IMR-90 (cell line): ENCODE data around the gene SPTBN5. TPM values are rescaled to one million over a fixed set of nuclear protein-coding genes. Genes with fewer than 3 reads are reported as not detected.

Source experiments
- ATAC-seq: fragments of 200-7000 bp; cut with Tn5 transposase; 2 replicates; pipeline ENCODE4 v1.9.1; 2020; ENCODE audit warnings: low read depth, mild to moderate bottlenecking, moderate library complexity
- BruUV-seq: library from RNA; stranded (reverse); fragments of 400-500 nt; replicated peaks from 2 replicates; lab custom pipeline; 2021; lab: Mats Ljungman, UMichigan
- CTCF ChIA-PET: fragments of 300-600 bp; formaldehyde crosslinking; extraction: SDS; loops from one replicate; lab custom pipeline; 2021; ENCODE audit warnings: antibody characterized with exemption; lab: Yijun Ruan, JAX
- POLR2A ChIA-PET: fragments of 300-600 bp; sonication (Branson Sonifier 250); formaldehyde crosslinking; loops from one replicate; lab custom pipeline; 2022; ENCODE audit warnings: antibody characterized with exemption; ENCODE audit not compliant: unreplicated experiment; lab: Charles Lee
- DNase-seq: peaks from one replicate; pipeline ENCODE4 v3.0.0; 2013
- H2AFZ ChIP-seq: replicated peaks from 2 replicates; pipeline ENCODE3; 2013; ENCODE audit warnings: low read length, mild to moderate bottlenecking; ENCODE audit not compliant: poor library complexity
- H2AK5ac ChIP-seq: 2 replicates; pipeline ENCODE4 v1.6.1; 2013; ENCODE audit warnings: low read depth, low read length, inconsistent platforms
- H2AK9ac ChIP-seq: replicated peaks from 2 replicates; pipeline ENCODE3; 2013; ENCODE audit warnings: mild to moderate bottlenecking, low read depth, low read length, moderate library complexity; ENCODE audit not compliant: poor library complexity
- H2BK120ac ChIP-seq: 2 replicates; pipeline ENCODE4 v1.6.1; 2013; ENCODE audit warnings: low read depth, low read length, inconsistent platforms
- H2BK15ac ChIP-seq: 3 replicates; pipeline ENCODE4 v1.6.1; 2013; ENCODE audit warnings: low read depth, low read length, inconsistent platforms
- H2BK20ac ChIP-seq: 2 replicates; pipeline ENCODE4 v1.6.1; 2013; ENCODE audit warnings: low read depth, mild to moderate bottlenecking, inconsistent platforms, low read length, moderate library complexity
- H2BK5ac ChIP-seq: 2 replicates; pipeline ENCODE4 v1.6.1; 2013; ENCODE audit warnings: mild to moderate bottlenecking, low read depth, low read length, inconsistent platforms; ENCODE audit not compliant: poor library complexity, severe bottlenecking
- H3K14ac ChIP-seq: replicated peaks from 2 replicates; pipeline ENCODE4 v1.6.1; 2013; ENCODE audit warnings: low read depth, low read length, inconsistent platforms
- H3K18ac ChIP-seq: 2 replicates; pipeline ENCODE4 v1.6.1; 2013; ENCODE audit warnings: low read depth, low read length, control low read depth
- H3K23ac ChIP-seq: 2 replicates; pipeline ENCODE4 v1.6.1; 2013; ENCODE audit warnings: low read depth, low read length, inconsistent platforms
- H3K27ac ChIP-seq: 2 replicates; pipeline ENCODE4 v1.5.1; 2013; ENCODE audit warnings: mild to moderate bottlenecking, control low read depth, low read length; ENCODE audit not compliant: insufficient read depth
- H3K27me3 ChIP-seq: 2 replicates; pipeline ENCODE4 v1.6.1; 2013; ENCODE audit warnings: low read length; ENCODE audit not compliant: control insufficient read depth, insufficient read depth
- H3K36me3 ChIP-seq: 2 replicates; pipeline ENCODE4 v1.6.1; 2013; ENCODE audit warnings: low read length, mixed read lengths; ENCODE audit not compliant: control insufficient read depth, insufficient read depth
- H3K4ac ChIP-seq: 2 replicates; pipeline ENCODE4 v1.6.1; 2013; ENCODE audit warnings: low read depth, low read length, inconsistent platforms
- H3K4me1 ChIP-seq: 2 replicates; pipeline ENCODE4 v1.6.1; 2013; ENCODE audit warnings: low read length, mixed read lengths; ENCODE audit not compliant: control insufficient read depth, insufficient read depth
- H3K4me2 ChIP-seq: 2 replicates; pipeline ENCODE4 v1.6.1; 2013; ENCODE audit warnings: low read depth, mild to moderate bottlenecking, control low read depth, low read length, moderate library complexity
- H3K4me3 ChIP-seq: 2 replicates; pipeline ENCODE4 v1.5.1; 2013; ENCODE audit warnings: low read depth, mild to moderate bottlenecking, control low read depth, low read length, moderate library complexity; ENCODE audit not compliant: insufficient read depth
- H3K56ac ChIP-seq: 2 replicates; pipeline ENCODE4 v1.6.1; 2013; ENCODE audit warnings: low read length, inconsistent platforms; ENCODE audit not compliant: insufficient read depth; ENCODE audit errors: extremely low read depth
- H3K79me1 ChIP-seq, 2 experiments: 2 replicates each; pipeline ENCODE4 v1.6.1; 2013; ENCODE audit warnings: low read length in 2 of 2, inconsistent platforms in 1 of 2, low read depth in 1 of 2
- H3K9ac ChIP-seq: 2 replicates; pipeline ENCODE4 v1.6.1; 2013; ENCODE audit warnings: low read depth, low read length, control low read depth
- H3K9me1 ChIP-seq: 2 replicates; pipeline ENCODE4 v1.6.1; 2013; ENCODE audit warnings: low read length, inconsistent platforms; ENCODE audit not compliant: insufficient read depth
- H3K9me3 ChIP-seq: 2 replicates; pipeline ENCODE4 v1.6.1; 2013; ENCODE audit warnings: low read length; ENCODE audit not compliant: control insufficient read depth, insufficient read depth
- H4K20me1 ChIP-seq: 2 replicates; pipeline ENCODE4 v1.6.1; 2013; ENCODE audit warnings: low read length, inconsistent platforms; ENCODE audit not compliant: insufficient read depth
- H4K5ac ChIP-seq: 2 replicates; pipeline ENCODE4 v1.6.1; 2013; ENCODE audit warnings: mild to moderate bottlenecking, low read depth, low read length, control low read depth
- H4K8ac ChIP-seq, 2 experiments: 2 replicates each; pipeline ENCODE4 v1.6.1; 2013; ENCODE audit warnings: low read depth in 2 of 2, low read length in 2 of 2, control low read depth in 1 of 2, inconsistent platforms in 1 of 2
- H4K91ac ChIP-seq: 2 replicates; pipeline ENCODE4 v1.6.1; 2013; ENCODE audit warnings: low read depth, low read length, inconsistent platforms; ENCODE audit not compliant: insufficient read depth
- BHLHE40 ChIP-seq: fragments of 150-350 bp; IDR thresholded peaks from 2 replicates; pipeline ENCODE4 v1.6.1; 2016; ENCODE audit warnings: mild to moderate bottlenecking, low read depth, low read length
- CEBPB ChIP-seq: IDR thresholded peaks from 2 replicates; pipeline ENCODE4 v1.6.1; 2012; ENCODE audit warnings: low read depth, low read length, improper control_type of control experiment
- CHD1 ChIP-seq: IDR thresholded peaks from 2 replicates; pipeline ENCODE4 v1.6.1; 2012; ENCODE audit warnings: low read depth, low read length, improper control_type of control experiment
- FOS ChIP-seq: fragments of 150-350 bp; IDR thresholded peaks from 2 replicates; pipeline ENCODE4 v1.6.1; 2016; ENCODE audit warnings: low read depth, low read length
- MAFK ChIP-seq: IDR thresholded peaks from 2 replicates; pipeline ENCODE4 v1.6.1; 2012; ENCODE audit warnings: low read depth, low read length, improper control_type of control experiment
- MAZ ChIP-seq: IDR thresholded peaks from 2 replicates; pipeline ENCODE4 v1.6.1; 2012; ENCODE audit warnings: low read depth, mild to moderate bottlenecking, low read length, improper control_type of control experiment, moderate library complexity, borderline replicate concordance
- MXI1 ChIP-seq: IDR thresholded peaks from 2 replicates; pipeline ENCODE4 v1.6.1; 2012; ENCODE audit warnings: low read depth, mild to moderate bottlenecking, low read length, moderate library complexity, borderline replicate concordance
- NFE2L2 ChIP-seq: fragments of 150-350 bp; IDR thresholded peaks from 2 replicates; pipeline ENCODE4 v1.6.1; 2016; ENCODE audit warnings: low read depth, mild to moderate bottlenecking, low read length
- POLR2A ChIP-seq: IDR thresholded peaks from 2 replicates; pipeline ENCODE4 v1.6.1; 2012; ENCODE audit warnings: mild to moderate bottlenecking, low read depth, low read length
- RAD21 ChIP-seq: IDR thresholded peaks from 2 replicates; pipeline ENCODE4 v1.6.1; 2012; ENCODE audit warnings: low read length, improper control_type of control experiment
- RCOR1 ChIP-seq: IDR thresholded peaks from 2 replicates; pipeline ENCODE4 v1.6.1; 2012; ENCODE audit warnings: mild to moderate bottlenecking, low read length, improper control_type of control experiment; ENCODE audit not compliant: insufficient replicate concordance
- RFX5 ChIP-seq: IDR thresholded peaks from 2 replicates; pipeline ENCODE4 v1.8.0; 2012; ENCODE audit warnings: low read depth, mild to moderate bottlenecking, low read length, moderate library complexity
- SMC3 ChIP-seq: fragments of 150-350 bp; IDR thresholded peaks from 2 replicates; pipeline ENCODE4 v1.6.1; 2016; ENCODE audit warnings: low read depth, mild to moderate bottlenecking, antibody characterized with exemption, low read length, moderate library complexity
- WGBS, 2 experiments: methylation state at CpG; one replicate each; pipeline versions ENCODE4 v1.1.5 to v1.1.7; 2013; ENCODE audit warnings: missing lambda C conversion rate in 2 of 2; ENCODE audit not compliant: insufficient read length in 1 of 2; ENCODE audit errors: extremely low coverage in 2 of 2; 5-methylcytosine and 5-hydroxymethylcytosine counted together
- dilution Hi-C: fragments of 300-500 bp; cut with HindIII; formaldehyde crosslinking; loops from one replicate; pipeline ENCODE4 v1.14.3; 2018; ENCODE audit warnings: low sequenced_read_pairs; ENCODE audit not compliant: unreplicated experiment
- in situ Hi-C: fragments of 300-500 bp; cut with MboI; formaldehyde crosslinking; loops from 3 replicates; pipeline ENCODE4 v1.14.3; 2019; ENCODE audit warnings: low sequenced_read_pairs, inconsistent platforms, mixed read lengths
- intact Hi-C: fragments of 100-400 bp; cut with micrococcal nuclease; formaldehyde crosslinking; loops from 2 replicates; pipeline ENCODE4 v1.10.0; 2022
- polyA plus RNA-seq, 3 experiments: library from polyadenylated mRNA; depleted of rRNA; stranded (reverse); fragments of >200 nt; gene quantifications; 2 replicates each; pipeline ENCODE4 v1.2.3, GENCODE V29; 2012; ENCODE audit warnings: low replicate concordance in 1 of 3
- total RNA-seq: library from RNA; depleted of rRNA; stranded (reverse); fragments of >200 nt; gene quantifications from 2 replicates; pipeline ENCODE4 v1.2.3, GENCODE V29; 2012
- TF ChIP-seq, protein P1 (sequence below): fragments of 150-350 bp; IDR thresholded peaks from 2 replicates; pipeline ENCODE4 v1.6.1; 2017; ENCODE audit warnings: mild to moderate bottlenecking, antibody characterized with exemption, low read length, low read depth
- TF ChIP-seq, protein P2 (sequence below): conservative IDR thresholded peaks from 2 replicates; pipeline ENCODE4 v1.5.1; 2012; ENCODE audit warnings: mild to moderate bottlenecking, low read depth, low read length, improper control_type of control experiment
- TF ChIP-seq, protein P3 (sequence below): fragments of 150-350 bp; IDR thresholded peaks from 2 replicates; pipeline ENCODE4 v1.6.1; 2016; ENCODE audit warnings: low read depth, mild to moderate bottlenecking, low read length, moderate library complexity, borderline replicate concordance

The SPTBN5 gene
- total and polyA plus RNA-seq, 2 of the 4 experiments (the other 2 are of a cell fraction): under 0.01 to 0.38 TPM

DNA sequence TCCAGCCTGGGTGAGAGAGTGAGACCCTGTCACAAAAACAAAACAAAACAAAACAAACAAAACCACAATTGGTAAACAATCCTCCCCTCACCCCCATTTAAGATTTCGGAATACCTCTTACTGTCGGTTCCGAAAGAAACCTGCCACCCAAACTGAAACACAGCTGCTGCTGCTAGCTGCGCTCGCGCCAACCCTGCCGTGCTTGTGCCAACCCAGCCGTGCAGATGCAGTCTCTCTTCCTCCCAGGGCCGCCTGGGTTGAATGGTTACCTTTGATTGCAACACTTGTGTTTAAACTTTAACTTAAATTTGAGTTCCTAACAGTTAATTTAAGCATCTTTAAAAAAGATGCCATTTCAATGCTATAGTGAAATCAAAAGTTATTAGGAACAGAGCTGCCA is 28.5 kb upstream of the SPTBN5 start:
- ATAC-seq (no peak), DNase-seq (no peak)
- peaks cover 7% of the 10 kb centered on the region for H3K36me3 ChIP-seq
- POLR2A ChIA-PET: no interaction called here
- peaks cover 28% of the 10 kb centered on the region for H3K4me1 ChIP-seq
- H2BK20ac ChIP-seq: no peak overlapping the region
- dilution Hi-C loops (no loop called here), intact Hi-C loops (no loop called here), in situ Hi-C loops (no loop called here)
- H3K9me3 ChIP-seq: no peaks in the 10 kb centered on the region
- no peak overlapping the region for H3K14ac ChIP-seq
- H3K4me3 ChIP-seq: no peak overlapping the region
- H3K4me2 ChIP-seq: no peak overlapping the region
- no peak overlapping the region for H4K5ac ChIP-seq
- no peak overlapping the region for H4K91ac ChIP-seq
- no peak overlapping the region for H3K4ac ChIP-seq
- no peak for TF ChIP-seq MAFK
- TF ChIP-seq, protein P1, sequence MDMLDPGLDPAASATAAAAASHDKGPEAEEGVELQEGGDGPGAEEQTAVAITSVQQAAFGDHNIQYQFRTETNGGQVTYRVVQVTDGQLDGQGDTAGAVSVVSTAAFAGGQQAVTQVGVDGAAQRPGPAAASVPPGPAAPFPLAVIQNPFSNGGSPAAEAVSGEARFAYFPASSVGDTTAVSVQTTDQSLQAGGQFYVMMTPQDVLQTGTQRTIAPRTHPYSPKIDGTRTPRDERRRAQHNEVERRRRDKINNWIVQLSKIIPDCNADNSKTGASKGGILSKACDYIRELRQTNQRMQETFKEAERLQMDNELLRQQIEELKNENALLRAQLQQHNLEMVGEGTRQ: no peak
- TF ChIP-seq RAD21: no peak
- no peak for TF ChIP-seq POLR2A
- no peak for TF ChIP-seq CHD1
- TF ChIP-seq, protein P2, sequence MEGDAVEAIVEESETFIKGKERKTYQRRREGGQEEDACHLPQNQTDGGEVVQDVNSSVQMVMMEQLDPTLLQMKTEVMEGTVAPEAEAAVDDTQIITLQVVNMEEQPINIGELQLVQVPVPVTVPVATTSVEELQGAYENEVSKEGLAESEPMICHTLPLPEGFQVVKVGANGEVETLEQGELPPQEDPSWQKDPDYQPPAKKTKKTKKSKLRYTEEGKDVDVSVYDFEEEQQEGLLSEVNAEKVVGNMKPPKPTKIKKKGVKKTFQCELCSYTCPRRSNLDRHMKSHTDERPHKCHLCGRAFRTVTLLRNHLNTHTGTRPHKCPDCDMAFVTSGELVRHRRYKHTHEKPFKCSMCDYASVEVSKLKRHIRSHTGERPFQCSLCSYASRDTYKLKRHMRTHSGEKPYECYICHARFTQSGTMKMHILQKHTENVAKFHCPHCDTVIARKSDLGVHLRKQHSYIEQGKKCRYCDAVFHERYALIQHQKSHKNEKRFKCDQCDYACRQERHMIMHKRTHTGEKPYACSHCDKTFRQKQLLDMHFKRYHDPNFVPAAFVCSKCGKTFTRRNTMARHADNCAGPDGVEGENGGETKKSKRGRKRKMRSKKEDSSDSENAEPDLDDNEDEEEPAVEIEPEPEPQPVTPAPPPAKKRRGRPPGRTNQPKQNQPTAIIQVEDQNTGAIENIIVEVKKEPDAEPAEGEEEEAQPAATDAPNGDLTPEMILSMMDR: no peak
- TF ChIP-seq CEBPB: no peak
- TF ChIP-seq FOS: no peak
- TF ChIP-seq, protein P3, sequence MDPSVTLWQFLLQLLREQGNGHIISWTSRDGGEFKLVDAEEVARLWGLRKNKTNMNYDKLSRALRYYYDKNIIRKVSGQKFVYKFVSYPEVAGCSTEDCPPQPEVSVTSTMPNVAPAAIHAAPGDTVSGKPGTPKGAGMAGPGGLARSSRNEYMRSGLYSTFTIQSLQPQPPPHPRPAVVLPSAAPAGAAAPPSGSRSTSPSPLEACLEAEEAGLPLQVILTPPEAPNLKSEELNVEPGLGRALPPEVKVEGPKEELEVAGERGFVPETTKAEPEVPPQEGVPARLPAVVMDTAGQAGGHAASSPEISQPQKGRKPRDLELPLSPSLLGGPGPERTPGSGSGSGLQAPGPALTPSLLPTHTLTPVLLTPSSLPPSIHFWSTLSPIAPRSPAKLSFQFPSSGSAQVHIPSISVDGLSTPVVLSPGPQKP: no peak
- no peak for TF ChIP-seq BHLHE40
- no peak for TF ChIP-seq NFE2L2
- TF ChIP-seq MAZ: no peak
- TF ChIP-seq SMC3: no peak
- no peak for TF ChIP-seq MXI1
- TF ChIP-seq RCOR1: no peak
- TF ChIP-seq RFX5: no peak
- H2BK15ac ChIP-seq: no peak overlapping the region
- H3K9me1 ChIP-seq: peaks cover 40% of the 10 kb centered on the region
- H2AK9ac ChIP-seq: no peak overlapping the region
- no peak overlapping the region for H2BK5ac ChIP-seq
- no peaks in the 10 kb centered on the region for H3K27me3 ChIP-seq
- peaks cover 13 to 81% of the 10 kb centered on the region in 2 experiments for H3K79me1 ChIP-seq
- WGBS, 2 experiments: 95% methylated on average over 3 of the region's 9 CpGs; no CpG with 5 or more reads in 1 of the 2 experiments
- peaks cover 24% of the 10 kb centered on the region for H4K20me1 ChIP-seq
- BruUV-seq: no TSS peak
- H3K23ac ChIP-seq: no peak overlapping the region
- no peak overlapping the region for H2AFZ ChIP-seq
- no peak overlapping the region for H3K18ac ChIP-seq
- H2AK5ac ChIP-seq: no peak overlapping the region
- H3K56ac ChIP-seq: no peak overlapping the region
- H3K9ac ChIP-seq: no peak overlapping the region
- H4K8ac ChIP-seq: no peak overlapping the region
- no peak overlapping the region for H3K27ac ChIP-seq
- CTCF ChIA-PET: no interaction called here
- no peak overlapping the region for H2BK120ac ChIP-seq
